H54 (cell line): ENCODE data around the gene TOR4A.

Experiments
- DNase-seq: peaks from one replicate; pipeline ENCODE4 v3.0.0; 2011; ENCODE audit warnings: low spot score, mixed read lengths; ENCODE audit not compliant: insufficient read length
- FAIRE-seq: peaks from 3 replicates; lab custom pipeline; 2011; peaks lifted over from hg19 to GRCh38; lab: Jason Lieb, UNC
- POLR2A ChIP-seq: IDR thresholded peaks from 2 replicates; pipeline ENCODE4 v1.6.1; 2011; ENCODE audit warnings: low read depth, mild to moderate bottlenecking, low read length

Gene TOR4A

DNA sequence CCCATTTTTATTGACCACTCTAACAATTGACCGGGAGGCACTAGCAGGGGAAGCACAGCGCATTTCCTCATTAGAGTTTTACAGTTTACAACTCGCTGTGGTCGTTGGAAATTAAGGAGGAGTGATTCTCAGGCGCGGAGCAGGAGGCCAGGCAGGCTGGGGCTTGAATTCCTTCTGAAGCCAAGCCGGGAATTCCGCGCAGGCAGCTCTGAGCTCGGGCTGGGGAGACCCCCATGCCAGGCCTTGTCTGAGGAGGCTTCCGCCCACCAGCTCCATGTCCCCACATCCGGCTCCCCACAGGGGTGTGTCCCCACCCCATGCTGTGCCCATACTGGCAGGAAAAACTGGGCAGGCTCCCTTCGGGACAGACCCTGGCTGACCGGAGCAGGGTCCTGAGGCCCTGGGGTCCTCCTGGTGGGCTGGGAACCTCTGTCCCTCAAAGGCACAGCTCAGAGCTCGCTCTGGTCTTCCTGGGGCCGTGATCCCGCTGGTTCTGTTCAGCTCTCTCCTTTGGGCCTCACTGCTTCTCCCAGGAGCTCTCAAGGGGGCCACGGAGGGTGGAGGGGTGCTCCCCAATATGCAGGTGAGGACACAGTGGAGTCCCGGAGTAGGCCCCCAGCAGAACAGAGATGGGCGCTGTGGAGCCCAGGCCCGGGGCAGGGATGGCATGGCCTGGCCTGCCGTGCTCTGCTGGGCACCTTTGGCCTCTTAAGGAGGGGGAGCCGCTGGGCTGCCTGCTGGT, 25.8 kb downstream of the TOR4A start:
- FAIRE-seq = no peak
- TF ChIP-seq POLR2A = no peak
- DNase-seq = no peak

DNA sequence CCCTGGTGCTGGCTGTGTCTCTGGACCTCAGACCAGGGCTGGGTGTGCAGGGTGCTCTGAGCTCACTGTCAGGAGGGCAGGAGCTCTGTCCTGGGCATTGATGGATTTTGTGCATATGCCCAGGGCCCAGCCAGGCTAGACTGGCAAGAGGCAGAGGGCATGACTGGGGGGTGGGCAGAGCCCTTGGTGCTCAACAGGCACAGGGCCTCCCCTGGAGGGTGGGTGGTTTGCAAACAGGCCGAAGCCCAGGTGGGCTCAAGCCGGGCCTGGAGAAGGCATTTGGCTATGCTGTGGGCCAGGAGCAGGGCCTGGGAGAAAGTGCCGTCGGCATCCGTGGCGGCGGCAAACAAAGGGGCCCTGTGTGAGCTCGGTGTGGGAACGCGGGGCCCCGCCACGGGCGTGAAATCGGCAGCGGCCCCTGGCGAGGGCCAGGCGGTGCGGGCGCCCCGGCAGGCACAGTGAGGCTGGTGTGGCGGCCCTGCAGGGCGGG, 26.4 kb downstream of the TOR4A start:
- DNase-seq (no peak), FAIRE-seq (no peak)
- no peak for TF ChIP-seq POLR2A

DNA sequence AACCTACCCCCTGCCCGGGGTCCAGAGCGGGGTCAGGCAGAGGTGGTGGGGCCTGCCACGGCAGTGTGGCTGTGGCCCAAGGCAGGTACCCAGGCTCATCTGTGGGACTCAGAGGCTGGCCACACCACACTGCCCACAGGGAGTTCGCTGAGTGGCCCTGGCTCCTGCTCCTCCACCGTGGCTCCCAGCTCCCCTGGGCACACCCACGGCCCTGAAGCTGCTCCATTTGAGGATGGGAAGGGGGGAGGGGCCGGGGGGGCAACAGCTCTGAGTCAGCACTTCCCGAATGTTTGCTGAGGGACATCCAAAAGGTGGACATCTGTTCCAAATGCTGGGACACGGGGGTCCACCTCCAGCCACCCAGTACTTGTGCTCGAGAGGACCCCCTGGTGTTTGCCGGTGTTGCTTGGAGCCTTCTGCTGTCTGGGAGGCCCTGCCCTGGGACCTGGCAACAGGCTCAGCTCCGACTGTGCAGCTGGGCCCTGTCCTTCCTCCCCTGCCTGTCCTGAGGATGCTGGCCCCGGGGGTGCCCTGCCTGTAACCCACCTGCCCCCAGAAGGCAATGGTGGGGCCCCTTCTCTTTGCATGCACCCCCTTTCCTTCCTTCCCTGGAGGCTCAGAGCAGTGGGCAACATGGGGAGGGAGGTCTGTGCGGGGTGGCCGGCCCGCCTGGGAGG, 27.0 kb downstream of the TOR4A start:
- FAIRE-seq (no peak), DNase-seq (no peak)
- TF ChIP-seq POLR2A = no peak

DNA sequence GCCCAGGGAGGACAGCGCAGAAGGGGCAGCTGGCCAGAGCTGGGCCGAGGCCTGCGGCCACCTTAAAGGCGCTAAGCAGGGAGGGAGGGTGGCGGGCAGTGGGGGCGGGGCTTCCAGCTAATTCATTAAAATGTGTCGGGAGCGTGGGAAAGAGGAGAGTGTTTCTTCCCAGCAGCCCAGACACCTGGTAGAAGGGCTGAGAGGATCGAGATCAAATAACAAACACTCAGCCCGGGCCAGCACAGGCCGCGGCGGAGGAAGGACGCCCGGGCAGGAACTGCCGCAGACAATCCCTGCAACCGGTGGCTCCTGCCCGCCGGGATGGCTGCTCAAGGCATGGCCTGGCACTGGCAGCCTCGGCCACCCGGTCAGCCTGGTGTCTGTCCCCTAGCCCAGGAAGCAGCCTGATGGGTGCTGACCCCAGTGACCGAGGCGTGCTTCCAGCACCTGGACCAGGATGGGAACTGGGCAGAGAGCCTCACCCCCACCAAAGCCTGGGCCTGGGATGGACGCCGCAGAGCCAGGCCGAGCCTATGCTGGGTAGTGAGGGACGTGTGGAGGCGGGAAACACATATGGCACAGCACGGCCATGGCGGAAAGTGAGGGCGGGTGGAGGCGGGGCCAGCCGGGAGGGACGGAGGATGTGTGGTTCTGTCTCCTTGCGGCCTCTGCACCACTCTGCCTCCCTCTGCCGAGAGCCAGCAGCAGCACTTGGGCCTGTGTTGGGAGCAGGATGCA, 27.7 kb downstream of the TOR4A start:
- FAIRE-seq (no peak), DNase-seq (no peak)
- no peak for TF ChIP-seq POLR2A

DNA sequence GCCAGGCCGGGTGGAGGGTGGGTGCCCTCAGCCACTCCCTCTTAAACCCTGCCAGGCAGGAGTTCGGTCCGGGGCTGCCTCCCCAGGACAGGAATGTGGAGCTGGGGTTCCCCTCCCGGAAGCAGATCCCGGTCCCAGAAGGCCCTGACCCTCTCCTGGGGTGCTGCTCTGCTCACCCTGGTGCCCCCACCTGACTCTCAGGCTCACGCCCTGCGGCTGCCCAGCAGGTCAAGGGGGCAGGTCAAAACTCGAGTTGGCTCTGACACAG, 28.2 kb downstream of the TOR4A start:
- FAIRE-seq = no peak
- no peak for TF ChIP-seq POLR2A

DNA sequence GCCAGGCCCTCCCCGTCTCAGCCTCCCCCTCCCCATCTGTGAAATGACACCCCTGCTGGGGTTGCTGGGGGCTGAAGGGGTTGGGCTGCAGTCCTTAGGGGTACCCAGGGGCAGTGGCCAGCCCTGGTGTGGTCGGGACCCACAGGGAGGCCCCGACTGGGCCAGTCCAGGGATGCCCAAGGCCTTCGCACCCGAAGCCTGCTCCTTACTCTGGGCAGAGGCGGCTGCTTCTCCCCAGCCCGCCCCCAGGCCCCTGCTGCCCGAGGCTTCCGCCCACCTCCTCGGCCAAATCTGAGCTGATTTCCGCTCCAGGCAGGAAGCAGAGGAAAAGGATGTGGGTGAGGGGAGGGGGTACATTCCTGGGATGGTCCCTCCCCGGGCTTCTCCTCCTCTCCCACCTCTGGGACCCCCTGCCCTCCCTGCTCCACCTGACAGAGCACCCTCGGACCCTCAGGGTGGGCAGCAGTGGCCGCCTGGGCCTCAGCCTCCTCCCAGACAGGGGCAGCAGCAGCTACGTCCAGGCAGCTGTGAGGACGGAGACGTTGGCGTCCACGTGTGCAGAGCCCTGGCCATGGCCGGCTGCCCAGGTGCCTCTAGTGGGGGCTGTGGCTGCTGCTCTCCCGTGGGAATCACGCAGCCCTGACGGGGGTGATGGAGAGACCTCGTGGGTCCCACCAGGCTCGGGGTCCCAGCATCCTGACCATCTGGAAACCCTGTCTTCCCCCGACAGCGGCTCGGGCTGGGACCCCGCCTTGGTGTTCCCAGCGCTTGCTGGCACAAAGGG, 28.7 kb downstream of the TOR4A start:
- no peak for FAIRE-seq
- no peak for DNase-seq
- no peak for TF ChIP-seq POLR2A

More for the DNA sequence above, 28.2 kb downstream of the TOR4A start:
- no peak for DNase-seq

DNA sequence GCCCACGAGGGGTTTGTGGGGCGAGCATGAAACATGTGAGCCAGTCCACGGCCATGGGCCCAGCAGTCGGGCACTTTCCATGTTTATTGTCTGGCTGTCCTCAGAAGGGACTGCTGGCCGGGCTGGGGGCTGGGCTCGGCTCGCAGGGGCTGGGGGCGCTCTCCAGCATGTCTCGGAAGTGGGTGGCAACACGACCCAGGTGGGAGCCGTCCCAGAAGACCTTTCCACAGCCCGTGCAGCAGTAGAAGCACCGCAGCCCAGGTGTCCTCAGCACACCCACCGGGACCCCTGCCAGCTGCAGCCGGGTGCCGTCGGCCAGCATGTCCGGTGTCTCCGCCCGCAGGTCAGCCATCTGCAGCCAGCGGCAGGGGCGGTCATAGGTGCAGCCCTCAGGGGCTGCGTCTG, 29.3 kb downstream of the TOR4A start:
- TF ChIP-seq POLR2A = no peak
- FAIRE-seq (no peak), DNase-seq (no peak)

GRCh38 chr9:137307255-137308056, 29.9 kb downstream of the TOR4A start:
- DNase-seq = no peak
- no peak for TF ChIP-seq POLR2A
- FAIRE-seq = no peak

- no peak for TF ChIP-seq POLR2A
- FAIRE-seq = no peak
- no peak for DNase-seq
These were observed 30.6 kb downstream of the TOR4A start for GRCh38 chr9:137308057-137308619.

DNA sequence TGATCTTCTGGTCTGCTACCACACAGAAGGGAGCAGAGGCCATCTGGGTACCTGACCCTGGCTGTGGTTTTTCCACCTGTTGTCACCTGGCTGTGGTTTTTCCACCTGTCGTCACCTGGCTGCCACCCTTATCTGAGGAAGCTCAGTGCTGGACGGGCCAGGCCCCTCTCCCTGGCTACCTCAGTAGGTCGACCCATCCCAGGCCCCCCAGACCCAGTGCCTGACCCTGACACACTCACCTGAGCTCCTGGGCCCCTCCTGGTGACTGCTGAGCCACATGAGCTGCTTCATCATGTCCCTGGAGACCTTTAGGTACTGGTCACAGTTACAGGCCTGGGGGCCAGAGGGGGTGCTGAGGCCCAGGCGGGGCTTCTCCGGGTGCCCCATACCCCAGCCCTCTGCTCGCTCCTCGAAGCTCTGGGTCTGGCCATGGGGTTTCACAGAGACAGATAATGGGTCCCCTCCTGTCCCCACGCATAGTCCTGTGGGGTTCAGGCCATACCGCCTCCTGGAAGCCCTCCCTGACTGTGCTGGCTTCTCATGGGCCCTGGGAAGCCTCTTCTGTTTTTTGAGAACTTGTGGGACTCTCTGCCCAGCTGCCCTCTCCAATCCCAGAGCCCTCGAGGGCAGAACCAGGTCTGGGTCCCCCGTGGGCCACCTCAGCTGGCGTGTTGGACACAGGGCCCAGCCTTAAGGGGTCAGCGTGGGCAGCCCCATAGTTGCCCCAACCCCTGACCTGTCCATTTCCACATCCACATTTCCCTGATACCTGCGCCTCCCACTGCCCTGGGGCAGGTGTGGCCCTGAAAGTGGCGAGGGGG, 32.1 kb downstream of the TOR4A start:
- TF ChIP-seq POLR2A = no peak
- DNase-seq (no peak), FAIRE-seq (no peak)

DNA sequence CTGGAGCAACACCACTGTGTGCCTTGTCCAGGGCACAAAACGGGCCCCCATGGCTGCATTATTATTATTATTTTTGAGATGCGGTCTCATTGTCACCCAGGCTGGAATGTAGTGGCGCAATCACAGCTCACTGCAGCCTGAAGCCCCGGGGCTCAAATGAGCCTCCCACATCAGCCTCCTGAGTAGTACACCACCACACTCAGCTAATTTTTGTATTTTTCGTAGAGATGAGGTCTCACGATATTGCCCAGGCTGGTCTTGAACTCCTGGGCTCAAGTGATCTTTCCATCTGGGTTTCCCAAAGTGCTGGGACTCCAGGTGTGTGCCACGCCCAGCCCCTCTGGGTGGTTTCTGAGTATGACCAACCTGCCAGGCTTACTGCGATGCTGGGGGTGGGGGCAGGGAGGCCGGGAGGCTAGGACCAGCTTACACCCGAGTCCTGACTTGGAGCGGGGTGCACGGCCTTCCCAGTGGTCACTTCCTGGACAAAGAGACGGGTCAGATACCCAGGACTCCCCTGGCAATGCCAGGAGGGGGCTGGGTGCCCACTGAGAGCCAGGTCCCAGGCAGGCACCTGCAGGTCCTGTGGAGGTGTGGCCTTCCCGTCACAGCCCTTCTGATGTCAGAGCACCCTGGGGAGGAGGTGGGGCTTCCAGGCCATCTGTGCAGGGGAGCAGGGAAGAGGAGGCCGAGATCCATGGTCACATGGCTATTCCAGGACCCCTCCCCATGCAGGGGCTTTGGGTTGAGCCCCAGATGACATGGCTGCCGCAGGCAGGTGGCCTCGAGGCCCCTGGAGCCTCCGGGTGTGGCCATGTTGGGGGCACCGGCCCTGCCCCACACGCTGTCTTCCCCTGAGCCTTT, 32.9 kb downstream of the TOR4A start:
- FAIRE-seq (no peak), DNase-seq (no peak)
- no peak for TF ChIP-seq POLR2A
